ENCODE results near the gene LILRB4. TPM values are rescaled to one million over a fixed set of nuclear protein-coding genes. Genes with fewer than 3 reads are reported as not detected.
"Not testable (repeated sequence)": the region's sequence is repeated elsewhere in the genome, so short reads cannot be mapped to it uniquely, and the experiment has no call there.

Gene LILRB4
- total RNA-seq, 1 donor from 2014 or later = 0.32 TPM

DNA sequence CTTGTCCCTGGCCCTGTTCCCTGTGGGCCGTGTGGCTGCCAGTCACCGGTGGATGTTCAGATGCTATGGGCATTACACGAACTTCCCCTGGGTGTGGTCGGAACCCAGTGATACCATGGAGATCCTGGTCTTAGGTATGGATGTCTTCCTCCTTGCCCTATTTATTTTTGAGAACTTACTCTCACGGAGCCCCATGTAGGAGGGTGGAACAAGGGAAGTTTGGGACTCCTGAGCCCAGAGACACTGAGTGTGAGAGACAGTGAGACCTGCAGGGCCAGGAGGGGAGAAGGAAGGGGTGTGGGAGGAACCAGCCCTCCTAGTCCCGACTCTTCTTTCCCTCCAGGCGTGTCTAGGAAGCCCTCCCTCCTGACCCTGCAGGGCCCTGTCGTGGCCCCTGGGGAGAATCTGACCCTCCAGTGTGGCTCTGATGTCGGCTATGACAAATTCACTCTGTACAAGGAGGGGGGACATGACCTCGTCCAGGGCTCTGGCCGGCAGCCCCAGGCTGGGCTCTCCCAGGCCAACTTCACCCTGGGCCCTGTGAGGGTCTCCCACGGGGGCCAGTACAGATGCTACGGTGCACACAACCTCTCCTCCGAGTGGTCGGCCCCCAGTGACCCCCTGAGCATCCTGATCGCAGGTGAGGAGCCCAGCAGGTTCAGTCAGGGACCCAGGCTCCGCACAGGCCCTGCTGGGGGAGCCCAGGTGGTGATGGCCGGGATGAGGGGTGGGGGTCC lies 46.6 kb downstream of the LILRB4 start:
- DNase-seq (ENCODE audit: low spot score) = no peak
- intact Hi-C loops (cut with micrococcal nuclease) = no loop called here
- Mint-ChIP-seq H3K9me3 (no peaks in the 10 kb centered on the region), H3K36me3 (ENCODE audit: low read depth) (no peaks in the 10 kb centered on the region), H3K4me1 (ENCODE audit: low read depth) (peaks cover 7% of the 10 kb centered on the region), H3K4me3 (ENCODE audit: low read depth) (no peak overlapping the region), H3K27ac (no peak overlapping the region), H3K27me3 (ENCODE audit: low read depth) (no peaks in the 10 kb centered on the region)

DNA sequence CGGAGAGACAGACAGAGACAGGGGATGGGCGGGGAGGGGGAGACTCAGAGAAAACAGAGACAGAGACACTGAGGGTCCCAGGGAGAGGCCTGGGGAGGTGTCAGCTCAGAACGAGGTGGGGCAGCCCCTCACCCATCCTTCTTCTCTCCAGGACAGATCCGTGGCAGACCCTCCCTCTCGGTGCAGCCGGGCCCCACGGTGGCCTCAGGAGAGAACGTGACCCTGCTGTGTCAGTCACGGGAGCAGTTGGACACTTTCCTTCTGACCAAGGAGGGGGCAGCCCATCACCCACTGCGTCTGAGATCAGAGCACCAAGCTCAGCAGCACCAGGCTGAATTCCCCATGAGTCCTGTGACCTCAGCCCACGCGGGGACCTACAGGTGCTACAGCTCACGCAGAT lies 47.2 kb downstream of the LILRB4 start:
- H3K36me3 Mint-ChIP-seq (ENCODE audit: low read depth); H3K4me1 Mint-ChIP-seq (ENCODE audit: low read depth); intact Hi-C loops (cut with micrococcal nuclease); H3K4me3 Mint-ChIP-seq (ENCODE audit: low read depth); H3K27me3 Mint-ChIP-seq (ENCODE audit: low read depth); H3K27ac Mint-ChIP-seq; H3K9me3 Mint-ChIP-seq; DNase-seq (ENCODE audit: low spot score): not testable (repeated sequence)

Other genes with a start within 250 kb of the LILRB4 start
- 0.50 TPM in 1 of 2 replicates, not detected in the other for gene TTYH1, start 247.5 kb upstream of the LILRB4 start, total RNA-seq
- gene LENG8, start 213.8 kb upstream of the LILRB4 start, total RNA-seq = 203 and 209 TPM in 2 replicates
- 7.5 and 8.1 TPM in 2 replicates for gene LENG9, start 199.2 kb upstream of the LILRB4 start, total RNA-seq
- 1.0 TPM in 1 of 2 replicates, not detected in the other for gene CDC42EP5, start 189.7 kb upstream of the LILRB4 start, total RNA-seq
- gene LAIR2, start 160.2 kb upstream of the LILRB4 start, total RNA-seq = 76.8 and 77.7 TPM in 2 replicates
- gene LILRA2, start 89.2 kb upstream of the LILRB4 start, total RNA-seq = not detected in 2 replicates
- not detected in 2 replicates for gene LILRA1, start 69.4 kb upstream of the LILRB4 start, total RNA-seq
- gene LILRB1, start 32.5 kb upstream of the LILRB4 start, total RNA-seq = not detected in 2 replicates
- not detected in 2 replicates for gene KIR3DL3, start 61.5 kb downstream of the LILRB4 start, total RNA-seq
- gene KIR2DL3, start 75.5 kb downstream of the LILRB4 start, total RNA-seq = not detected in 2 replicates
- gene KIR2DL1, start 106.8 kb downstream of the LILRB4 start, total RNA-seq = not detected in 2 replicates
- not detected in 2 replicates for gene KIR2DL4, start 140.6 kb downstream of the LILRB4 start, total RNA-seq
- gene KIR3DL1, start 153.5 kb downstream of the LILRB4 start, total RNA-seq = not detected in 2 replicates
- not detected in 2 replicates for gene KIR2DS4, start 169.7 kb downstream of the LILRB4 start, total RNA-seq
- gene KIR3DL2, start 187.5 kb downstream of the LILRB4 start, total RNA-seq = 0.64 and 0.69 TPM in 2 replicates
- not detected in 2 replicates for gene FCAR, start 211.2 kb downstream of the LILRB4 start, total RNA-seq
- gene NCR1, start 243.2 kb downstream of the LILRB4 start, total RNA-seq = not detected in 2 replicates